MCF 10A (cell line): ENCODE data around the gene ITGA5. TPM values are rescaled to one million over a fixed set of nuclear protein-coding genes. Genes with fewer than 3 reads are reported as not detected.

Source experiments
- BruUV-seq: library from RNA; stranded (reverse); fragments of 400-500 nt; replicated peaks from 2 replicates; lab custom pipeline; 2021; lab: Mats Ljungman, UMichigan
- CTCF ChIA-PET: fragments of 300-600 bp; sonication (Branson Sonifier 250); formaldehyde crosslinking; extraction: SDS; loops from one replicate; lab custom pipeline; 2021; ENCODE audit warnings: antibody characterized with exemption, inconsistent platforms; lab: Yijun Ruan, JAX
- POLR2A ChIA-PET: fragments of 300-600, 350-650 bp; sonication (Branson Sonifier 250); formaldehyde crosslinking; extraction: SDS; loops from one replicate; lab custom pipeline; 2020; ENCODE audit warnings: antibody characterized with exemption, inconsistent platforms; lab: Yijun Ruan, JAX
- DNase-seq: peaks from one replicate; pipeline ENCODE4 v3.0.0-alpha.2; 2018; ENCODE audit not compliant: unreplicated experiment
- H3K27ac Mint-ChIP-seq: one replicate; pipeline ENCODE4 v1.8.0; 2022; ENCODE audit warnings: mild to moderate bottlenecking, low read depth, mixed read lengths; ENCODE audit not compliant: unreplicated experiment
- H3K27me3 Mint-ChIP-seq: one replicate; pipeline ENCODE4 v1.8.0; 2022; ENCODE audit warnings: mixed read lengths; ENCODE audit not compliant: insufficient read depth, unreplicated experiment
- H3K36me3 Mint-ChIP-seq: one replicate; pipeline ENCODE4 v1.8.0; 2022; ENCODE audit warnings: mild to moderate bottlenecking, moderate library complexity, mixed read lengths; ENCODE audit not compliant: insufficient read depth, unreplicated experiment
- H3K4me1 Mint-ChIP-seq: one replicate; pipeline ENCODE4 v1.8.0; 2022; ENCODE audit warnings: mixed read lengths; ENCODE audit not compliant: insufficient read depth, unreplicated experiment
- H3K4me3 Mint-ChIP-seq: one replicate; pipeline ENCODE4 v1.8.0; 2022; ENCODE audit warnings: mild to moderate bottlenecking, moderate library complexity, mixed read lengths; ENCODE audit not compliant: unreplicated experiment
- H3K9me3 Mint-ChIP-seq: one replicate; pipeline ENCODE4 v1.8.0; 2022; ENCODE audit warnings: mixed read lengths; ENCODE audit not compliant: unreplicated experiment
- CTCF ChIP-seq: fragments of 200-600 bp; IDR thresholded peaks from one replicate; pipeline ENCODE4 v1.8.0; 2022; ENCODE audit warnings: antibody characterized with exemption, mild to moderate bottlenecking; ENCODE audit not compliant: unreplicated experiment
- intact Hi-C: fragments of 100-400 bp; cut with micrococcal nuclease; formaldehyde crosslinking; loops from 2 replicates; pipeline ENCODE4 v1.14.1; 2022
- total RNA-seq: library from RNA; stranded (reverse); gene quantifications from 2 replicates; pipeline ENCODE4 v1.2.3, GENCODE V29; 2022

The ITGA5 gene
- total RNA-seq, 1 experiment from 2014 or later: 110 TPM

DNA sequence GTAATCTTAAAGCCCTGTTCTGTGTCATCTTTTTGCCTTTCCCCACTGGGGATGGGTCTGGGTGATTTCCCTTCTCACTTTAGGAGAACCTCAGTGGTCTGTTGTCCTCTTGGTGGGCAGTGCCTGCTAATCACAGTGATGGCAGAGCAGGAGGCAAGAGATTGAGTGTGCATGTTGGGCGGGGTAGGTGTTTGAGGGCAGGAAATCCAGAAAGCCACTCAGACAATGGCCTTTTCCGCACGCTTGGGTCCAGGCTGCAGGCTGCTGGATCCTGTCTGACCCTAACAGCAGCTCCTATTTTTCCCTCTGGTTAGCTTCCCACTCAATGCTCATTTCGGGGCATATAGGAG, 13.7 kb upstream of the ITGA5 start:
- Mint-ChIP-seq H3K27ac (peak overlapping the region; percentile 83), H3K4me1 (peaks cover 54% of the 10 kb centered on the region), H3K9me3 (no peaks in the 10 kb centered on the region), H3K27me3 (no peaks in the 10 kb centered on the region), H3K4me3 (no peak overlapping the region), H3K36me3 (no peaks in the 10 kb centered on the region)
- no peak for TF ChIP-seq CTCF
- ChIA-PET CTCF (interaction anchor here (0.9 to 33.3 kb wide), 8 partner anchors 12 to 98 kb away, joined by 3 to 982 read pairs (median 4); no protein-coding TSS in a partner anchor), POLR2A (interaction anchor here (1.0 to 7.9 kb wide), 5 partner anchors 10 to 33 kb away, joined by 3 to 108 read pairs (median 8); partner anchors contain the start of gene ITGA5)
- DNase-seq: no peak
- no TSS peak for BruUV-seq
- intact Hi-C loops: loop anchor here (1.0 kb wide), 3 partner anchors 9 to 21 kb away; partner anchors contain the start of gene ITGA5

DNA sequence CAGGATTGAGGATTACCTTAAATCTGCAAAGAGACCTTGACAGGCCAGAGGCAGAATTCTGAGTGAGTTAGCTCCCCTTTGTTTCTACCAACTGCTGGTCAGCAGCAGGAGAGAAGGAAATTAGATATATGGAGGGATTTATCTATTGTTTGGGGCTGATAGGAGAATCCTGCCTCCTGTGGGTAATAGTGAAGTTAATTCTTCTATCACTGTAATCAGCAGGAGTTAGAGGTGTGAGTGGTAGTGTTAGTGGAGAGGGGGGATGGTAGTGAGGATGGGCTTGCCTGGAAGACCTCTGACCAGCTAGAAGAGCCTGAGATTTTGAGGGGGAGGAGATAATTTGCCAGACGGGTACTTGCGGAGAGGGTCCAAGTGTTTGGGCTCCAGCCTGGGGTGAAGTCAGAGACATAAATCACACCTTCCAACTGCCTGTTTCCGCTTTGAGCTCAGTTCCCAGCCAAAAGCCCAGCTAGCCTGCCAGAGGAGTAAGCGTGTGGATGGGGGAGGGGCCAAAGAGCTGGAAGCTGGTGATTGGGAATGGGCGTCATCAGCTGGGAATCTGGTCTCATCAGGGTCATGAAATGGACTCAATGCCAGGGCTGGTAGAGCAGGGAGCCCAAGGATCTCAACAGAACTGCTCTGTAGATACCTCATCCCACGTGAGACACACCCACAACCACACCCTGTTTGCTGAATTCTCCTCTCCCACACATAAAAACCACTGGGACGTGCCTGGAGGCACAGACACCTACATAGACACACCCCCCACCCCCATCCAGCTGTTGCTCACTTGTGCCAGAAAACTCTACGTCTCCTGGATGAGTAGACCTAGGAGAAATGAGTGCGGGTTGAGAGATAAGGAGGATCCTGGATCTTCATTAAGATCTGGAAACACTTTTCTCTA, 13.1 kb upstream of the ITGA5 start:
- TSS peak; percentile 89 for BruUV-seq
- POLR2A ChIA-PET: interaction anchor here (0.6 to 7.9 kb wide), 9 partner anchors 9 to 1293 kb away, joined by 3 to 108 read pairs (median 5); partner anchors contain the start of gene ITGA5
- intact Hi-C loops: loop anchor here (1.0 kb wide), 3 partner anchors 9 to 21 kb away; partner anchors contain the start of gene ITGA5
- Mint-ChIP-seq H3K4me1 (peaks cover 55% of the 10 kb centered on the region), H3K4me3 (peak overlapping the region; percentile 56), H3K36me3 (no peaks in the 10 kb centered on the region), H3K9me3 (no peaks in the 10 kb centered on the region), H3K27me3 (no peaks in the 10 kb centered on the region), H3K27ac (peak overlapping the region; percentile 83)
- peak; percentile 97 for DNase-seq
- no peak for TF ChIP-seq CTCF
- CTCF ChIA-PET: interaction anchor here (0.8 to 33.3 kb wide), 13 partner anchors 11 to 98 kb away, joined by 3 to 982 read pairs (median 4); partner anchors contain the start of gene ITGA5

DNA sequence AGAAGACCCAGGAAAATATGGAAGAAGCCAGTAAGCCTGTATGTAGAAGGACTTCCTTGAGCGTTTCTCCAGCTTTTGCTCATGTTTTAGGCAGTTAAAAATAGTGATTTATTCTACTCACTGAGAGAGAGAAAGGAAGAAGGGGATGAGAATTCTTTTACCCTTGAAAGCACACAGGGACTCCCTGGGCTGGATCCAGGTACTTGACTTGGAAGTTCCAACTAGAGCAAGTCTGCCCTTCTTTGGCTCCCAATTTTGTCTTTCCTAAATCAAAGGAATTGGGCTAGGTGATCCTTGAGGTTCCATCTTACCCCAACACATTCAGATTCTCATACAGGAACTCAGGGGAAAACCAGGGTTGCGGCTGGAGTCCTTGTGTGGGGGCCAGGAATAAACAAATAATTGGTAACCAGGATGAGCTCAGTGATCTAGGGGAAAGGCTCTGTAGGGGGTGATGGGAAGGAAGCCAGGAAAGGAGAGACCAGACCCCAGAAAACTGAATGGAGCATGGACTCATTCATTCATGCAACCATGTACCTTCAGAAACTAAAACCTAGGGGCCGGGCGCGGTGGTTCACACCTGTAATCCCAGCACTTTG, 11.5 kb upstream of the ITGA5 start:
- intact Hi-C loops: no loop called here
- Mint-ChIP-seq H3K27ac (no peak overlapping the region), H3K9me3 (no peaks in the 10 kb centered on the region), H3K27me3 (no peaks in the 10 kb centered on the region), H3K4me1 (peaks cover 62% of the 10 kb centered on the region), H3K36me3 (no peaks in the 10 kb centered on the region), H3K4me3 (no peak overlapping the region)
- no TSS peak for BruUV-seq
- CTCF ChIA-PET: interaction anchor here (0.6 to 33.3 kb wide), 10 partner anchors 9 to 986 kb away, joined by 3 to 982 read pairs (median 14); partner anchors contain the start of gene ITGA5
- no peak for TF ChIP-seq CTCF
- DNase-seq: no peak
- POLR2A ChIA-PET: interaction anchor here (3.4 to 7.9 kb wide), 2 partner anchors 14 to 31 kb away, joined by 21 to 108 read pairs; partner anchors contain the start of gene ITGA5
